Vagina (tissue), 2 donors: ENCODE measurements around the gene TCF3.

Source experiments
- CTCF ChIP-seq, 3 experiments: fragments of 450-650 bp in 2 of 3; fragments of 200-600 bp in 1 of 3; sonication (generic) in 1 of 3; IDR thresholded peaks; one replicate each; pipeline ENCODE4 v1.5.1; 2017 to 2019; ENCODE audit warnings: antibody characterized with exemption in 3 of 3, mild to moderate bottlenecking in 2 of 3, moderate library complexity in 2 of 3
- POLR2A ChIP-seq, 2 donors: fragments of 450-650 bp; IDR thresholded peaks; one replicate each; pipeline ENCODE4 v1.6.1; 2017; ENCODE audit warnings: antibody characterized with exemption in 2 of 2, mild to moderate bottlenecking in 2 of 2, moderate library complexity in 2 of 2

GRCh38 chr19:1576242-1577089 is 75.9 kb downstream of the TCF3 start:
- TF ChIP-seq CTCF (IDR thresholded peaks at IDR 0.05) (no peak), POLR2A (IDR thresholded peaks at IDR 0.05) (no peak)
